Activated CD8-positive, alpha-beta T cell treated with anti-CD3 and anti-CD28 coated beads for 36 hours (primary cell): ENCODE results near the gene RASGRP3. TPM values are rescaled to one million over a fixed set of nuclear protein-coding genes. Genes with fewer than 3 reads are reported as not detected.

Experiments
- ATAC-seq: fragments of 200-7000 bp; cut with Tn5 transposase; one replicate; pipeline ENCODE4 v1.10.0; 2021; ENCODE audit warnings: mild to moderate bottlenecking, moderate library complexity
- CTCF ChIA-PET: fragments of 350-600 bp; sonication (Branson Sonifier 250); formaldehyde crosslinking; loops from one replicate; lab custom pipeline; 2021; ENCODE audit warnings: antibody characterized with exemption; lab: Charles Lee
- POLR2A ChIA-PET: fragments of 350-600 bp; sonication (Branson Sonifier 250); formaldehyde crosslinking; loops from one replicate; lab custom pipeline; 2021; ENCODE audit warnings: antibody characterized with exemption; lab: Charles Lee
- DNase-seq: peaks from one replicate; pipeline ENCODE4 v3.0.0-alpha.2; 2020
- H3K27ac Mint-ChIP-seq: one replicate; pipeline ENCODE4 v1.8.0; 2021; ENCODE audit warnings: mild to moderate bottlenecking, mixed read lengths
- H3K27me3 Mint-ChIP-seq: one replicate; pipeline ENCODE4 v1.8.0; 2021; ENCODE audit warnings: mixed read lengths
- H3K36me3 Mint-ChIP-seq: one replicate; pipeline ENCODE4 v1.8.0; 2021; ENCODE audit warnings: low read depth, mixed read lengths
- H3K4me1 Mint-ChIP-seq: one replicate; pipeline ENCODE4 v1.8.0; 2021; ENCODE audit warnings: low read depth, mixed read lengths
- H3K4me3 Mint-ChIP-seq: one replicate; pipeline ENCODE4 v1.8.0; 2021; ENCODE audit warnings: mild to moderate bottlenecking, moderate library complexity, mixed read lengths
- H3K9me3 Mint-ChIP-seq: one replicate; pipeline ENCODE4 v1.8.0; 2021; ENCODE audit warnings: mixed read lengths
- intact Hi-C: fragments of 100-400 bp; cut with micrococcal nuclease; formaldehyde crosslinking; loops from one replicate; pipeline ENCODE4 v1.10.0; 2022
- total RNA-seq, 2 experiments: library from RNA; stranded (reverse); gene quantifications; one replicate each; pipeline ENCODE4 v1.2.3, GENCODE V29; 2021
- TF ChIP-seq, protein P1 (sequence below): fragments of 200-600 bp; IDR thresholded peaks from one replicate; pipeline ENCODE4 v1.8.0; 2022; ENCODE audit warnings: antibody characterized with exemption, mild to moderate bottlenecking

The RASGRP3 gene
- total RNA-seq, 2 experiments from 2014 or later = 0.98 to 1.6 TPM

DNA sequence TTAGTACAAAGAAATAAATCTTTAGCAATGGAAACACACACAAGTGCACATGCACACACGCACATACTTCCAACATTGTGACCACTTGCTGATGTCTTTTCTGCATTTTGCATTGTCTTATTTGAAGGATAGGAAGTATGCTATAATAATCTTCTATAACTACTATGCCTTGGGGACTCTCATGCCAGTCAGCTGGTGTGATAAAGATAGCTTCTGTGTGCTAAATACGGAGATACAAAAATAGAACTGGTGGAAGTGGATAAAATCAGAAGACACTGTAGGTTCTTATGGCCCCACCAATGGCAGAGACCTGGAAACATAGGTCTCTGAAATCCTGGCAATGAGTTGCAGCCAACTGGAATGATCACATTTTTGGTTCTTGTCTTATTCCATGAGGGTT is 31.5 kb upstream of the RASGRP3 start:
- intact Hi-C loops = no loop called here
- ChIA-PET POLR2A (no interaction called here), CTCF (no interaction called here)
- Mint-ChIP-seq H3K4me1 (no peaks in the 10 kb centered on the region), H3K36me3 (no peaks in the 10 kb centered on the region), H3K27me3 (peaks cover 4% of the 10 kb centered on the region), H3K9me3 (no peaks in the 10 kb centered on the region), H3K27ac (no peak overlapping the region), H3K4me3 (no peak overlapping the region)
- ATAC-seq (no peak), DNase-seq (no peak)
- TF ChIP-seq, protein P1, sequence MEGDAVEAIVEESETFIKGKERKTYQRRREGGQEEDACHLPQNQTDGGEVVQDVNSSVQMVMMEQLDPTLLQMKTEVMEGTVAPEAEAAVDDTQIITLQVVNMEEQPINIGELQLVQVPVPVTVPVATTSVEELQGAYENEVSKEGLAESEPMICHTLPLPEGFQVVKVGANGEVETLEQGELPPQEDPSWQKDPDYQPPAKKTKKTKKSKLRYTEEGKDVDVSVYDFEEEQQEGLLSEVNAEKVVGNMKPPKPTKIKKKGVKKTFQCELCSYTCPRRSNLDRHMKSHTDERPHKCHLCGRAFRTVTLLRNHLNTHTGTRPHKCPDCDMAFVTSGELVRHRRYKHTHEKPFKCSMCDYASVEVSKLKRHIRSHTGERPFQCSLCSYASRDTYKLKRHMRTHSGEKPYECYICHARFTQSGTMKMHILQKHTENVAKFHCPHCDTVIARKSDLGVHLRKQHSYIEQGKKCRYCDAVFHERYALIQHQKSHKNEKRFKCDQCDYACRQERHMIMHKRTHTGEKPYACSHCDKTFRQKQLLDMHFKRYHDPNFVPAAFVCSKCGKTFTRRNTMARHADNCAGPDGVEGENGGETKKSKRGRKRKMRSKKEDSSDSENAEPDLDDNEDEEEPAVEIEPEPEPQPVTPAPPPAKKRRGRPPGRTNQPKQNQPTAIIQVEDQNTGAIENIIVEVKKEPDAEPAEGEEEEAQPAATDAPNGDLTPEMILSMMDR = no peak

DNA sequence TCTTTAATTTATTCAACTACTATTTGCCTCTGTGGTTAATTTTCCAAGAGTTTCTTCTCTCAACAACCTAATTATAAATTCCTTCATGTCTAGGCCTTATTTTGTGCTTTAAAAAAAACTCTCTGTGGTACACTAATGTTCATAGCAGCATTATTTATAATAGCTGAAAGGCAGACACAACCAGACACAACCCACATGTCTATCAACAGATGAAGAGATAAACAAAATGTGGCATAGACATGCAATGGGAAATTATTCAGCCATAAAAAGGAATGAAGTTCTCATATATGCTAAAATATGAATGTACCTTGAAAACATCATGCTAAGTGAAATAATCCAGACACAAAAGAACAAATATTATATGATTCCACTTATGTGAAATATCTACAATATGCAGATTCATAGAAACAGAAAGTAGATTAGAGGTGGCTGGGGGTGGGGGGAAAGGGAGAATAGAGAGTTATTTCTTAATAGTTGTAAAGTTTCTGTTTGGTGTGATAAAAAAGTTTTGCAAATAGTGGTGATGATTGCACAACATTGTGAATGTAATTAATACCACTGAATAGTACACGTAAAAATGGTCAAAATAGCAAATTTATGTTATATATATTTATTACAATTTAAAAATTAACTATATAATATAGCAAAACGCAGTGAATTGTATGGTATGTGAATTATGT is 28.1 kb upstream of the RASGRP3 start:
- no peak for DNase-seq
- ChIA-PET CTCF (no interaction called here), POLR2A (no interaction called here)
- no peaks in the 10 kb centered on the region for H3K36me3 Mint-ChIP-seq
- no peaks in the 10 kb centered on the region for H3K4me1 Mint-ChIP-seq
- TF ChIP-seq, protein P1 = no peak
- no peak overlapping the region for H3K4me3 Mint-ChIP-seq
- ATAC-seq = no peak
- intact Hi-C loops = no loop called here
- H3K27me3 Mint-ChIP-seq = peaks cover 2% of the 10 kb centered on the region
- H3K27ac Mint-ChIP-seq = no peak overlapping the region
- peaks cover 12% of the 10 kb centered on the region for H3K9me3 Mint-ChIP-seq

DNA sequence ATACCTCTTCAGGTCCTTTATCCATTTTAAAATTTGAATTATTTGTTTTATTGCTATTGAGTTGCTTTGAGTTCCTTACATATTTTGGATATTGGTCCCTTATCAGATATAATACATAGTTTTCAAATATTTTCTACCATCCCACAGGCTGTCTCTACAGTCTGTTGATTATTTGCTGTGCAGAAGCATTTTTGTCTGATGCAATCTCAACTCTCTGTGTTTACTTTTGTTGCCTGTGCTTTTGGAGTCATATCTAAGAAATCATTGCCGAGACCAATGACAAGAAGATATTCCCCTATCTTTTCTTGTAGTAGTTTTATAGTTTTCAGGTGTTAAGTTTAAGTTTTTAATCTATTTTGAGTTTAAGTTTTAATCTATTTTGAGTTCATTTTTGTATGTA is 25.2 kb upstream of the RASGRP3 start:
- no peak for DNase-seq
- H3K27me3 Mint-ChIP-seq = peaks cover 5% of the 10 kb centered on the region
- no peaks in the 10 kb centered on the region for H3K4me1 Mint-ChIP-seq
- peaks cover 12% of the 10 kb centered on the region for H3K9me3 Mint-ChIP-seq
- intact Hi-C loops = no loop called here
- no peak overlapping the region for H3K4me3 Mint-ChIP-seq
- CTCF ChIA-PET = no interaction called here
- TF ChIP-seq, protein P1 = no peak
- H3K36me3 Mint-ChIP-seq = no peaks in the 10 kb centered on the region
- no peak overlapping the region for H3K27ac Mint-ChIP-seq
- no peak for ATAC-seq
- POLR2A ChIA-PET = no interaction called here

DNA sequence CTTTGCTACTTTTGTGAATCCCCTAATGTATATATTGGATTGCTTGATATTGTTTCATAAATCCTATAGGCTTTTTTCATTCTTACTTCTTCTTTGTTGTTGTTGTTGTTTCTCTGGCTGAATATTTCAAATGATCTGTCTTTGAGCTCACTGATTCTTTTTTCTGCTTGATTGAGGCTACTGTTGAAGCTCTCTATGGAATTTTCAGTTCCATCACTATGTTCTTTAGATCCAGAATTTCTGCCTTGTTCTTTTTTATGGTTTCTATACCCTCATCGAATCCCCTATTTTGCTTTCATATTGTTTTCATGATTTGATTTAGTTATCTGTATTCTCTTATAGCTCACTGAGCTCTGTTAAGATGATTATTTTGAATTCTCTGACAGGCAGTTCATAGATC is 24.6 kb upstream of the RASGRP3 start:
- peaks cover 12% of the 10 kb centered on the region for H3K9me3 Mint-ChIP-seq
- no peak for DNase-seq
- TF ChIP-seq, protein P1 = no peak
- intact Hi-C loops = no loop called here
- no peak overlapping the region for H3K27ac Mint-ChIP-seq
- H3K27me3 Mint-ChIP-seq = peaks cover 5% of the 10 kb centered on the region
- ChIA-PET CTCF (no interaction called here), POLR2A (no interaction called here)
- no peak for ATAC-seq
- no peaks in the 10 kb centered on the region for H3K4me1 Mint-ChIP-seq
- H3K36me3 Mint-ChIP-seq = no peaks in the 10 kb centered on the region
- no peak overlapping the region for H3K4me3 Mint-ChIP-seq

DNA sequence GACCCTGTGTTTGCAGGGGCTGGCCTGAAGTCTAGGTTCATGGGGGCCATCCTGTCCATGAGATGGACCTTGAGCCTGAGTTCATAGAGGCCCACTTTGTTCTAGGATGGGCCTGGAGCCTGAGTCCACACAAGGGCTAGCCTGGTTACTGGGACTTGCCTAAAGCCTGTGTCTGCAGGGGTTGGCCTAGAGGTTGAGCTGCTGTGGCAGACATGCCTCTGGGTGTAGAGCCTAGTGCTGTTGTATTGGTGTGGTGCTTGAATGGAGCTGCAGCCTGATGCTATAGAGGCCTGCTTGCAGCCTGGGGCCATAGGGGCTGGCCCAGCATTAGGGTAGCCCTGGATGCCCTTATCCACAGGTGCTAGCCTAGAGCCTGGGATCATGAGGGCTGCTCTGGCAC is 23.9 kb upstream of the RASGRP3 start:
- Mint-ChIP-seq H3K27me3 (peaks cover 5% of the 10 kb centered on the region), H3K4me3 (no peak overlapping the region), H3K27ac (no peak overlapping the region), H3K4me1 (no peaks in the 10 kb centered on the region), H3K9me3 (peaks cover 12% of the 10 kb centered on the region), H3K36me3 (no peaks in the 10 kb centered on the region)
- TF ChIP-seq, protein P1 = no peak
- intact Hi-C loops = no loop called here
- ChIA-PET POLR2A (no interaction called here), CTCF (no interaction called here)
- no peak for ATAC-seq
- DNase-seq = no peak
